ENCODE measurements around the gene PLCB4.

PLCB4 gene

GRCh38 chr20:9474835-9475415, 406.0 kb downstream of the PLCB4 start:
- Histone ChIP-seq H3K27ac (no peak overlapping the region), H3K4me3 (ENCODE audit: low read depth, low read length) (no peak overlapping the region)

GRCh38 chr20:9475456-9475855, 406.6 kb downstream of the PLCB4 start:
- no peaks in the 10 kb centered on the region for H3K9me3 ChIP-seq (ENCODE audit: severe bottlenecking)
- H3K27me3 ChIP-seq (ENCODE audit: insufficient read depth, low read depth, severe bottlenecking) = no peaks in the 10 kb centered on the region
- H3K36me3 ChIP-seq = no peaks in the 10 kb centered on the region
- DNase-seq = no peak
- no peak overlapping the region for H3K4me3 ChIP-seq (ENCODE audit: low read depth, low read length)
- H3K27ac ChIP-seq = no peak overlapping the region
- no peak for TF ChIP-seq CTCF (IDR thresholded peaks at IDR 0.05; ENCODE audit: low read depth, low read length)

More at GRCh38 chr20:9474835-9475415, 406.0 kb downstream of the PLCB4 start:
- no peak for DNase-seq
- no peaks in the 10 kb centered on the region for H3K9me3 ChIP-seq (ENCODE audit: severe bottlenecking)
- TF ChIP-seq CTCF (IDR thresholded peaks at IDR 0.05; ENCODE audit: low read depth, low read length) = no peak
- H3K27me3 ChIP-seq (ENCODE audit: insufficient read depth, low read depth, severe bottlenecking) = no peaks in the 10 kb centered on the region
- no peaks in the 10 kb centered on the region for H3K36me3 ChIP-seq

- no peaks in the 10 kb centered on the region for H3K36me3 ChIP-seq
- no peak overlapping the region for H3K4me3 ChIP-seq (ENCODE audit: low read depth, low read length)
- H3K27ac ChIP-seq = no peak overlapping the region
- no peaks in the 10 kb centered on the region for H3K27me3 ChIP-seq (ENCODE audit: insufficient read depth, low read depth, severe bottlenecking)
- no peak for DNase-seq
- no peaks in the 10 kb centered on the region for H3K9me3 ChIP-seq (ENCODE audit: severe bottlenecking)
- TF ChIP-seq CTCF (IDR thresholded peaks at IDR 0.05; ENCODE audit: low read depth, low read length) = no peak
Measured at GRCh38 chr20:9476174-9476573, 407.3 kb downstream of the PLCB4 start.

- no peaks in the 10 kb centered on the region for H3K9me3 ChIP-seq (ENCODE audit: severe bottlenecking)
- no peak for TF ChIP-seq CTCF (IDR thresholded peaks at IDR 0.05; ENCODE audit: low read depth, low read length)
- no peaks in the 10 kb centered on the region for H3K27me3 ChIP-seq (ENCODE audit: insufficient read depth, low read depth, severe bottlenecking)
- no peak for DNase-seq
- H3K36me3 ChIP-seq = no peaks in the 10 kb centered on the region
- H3K4me3 ChIP-seq (ENCODE audit: low read depth, low read length) = no peak overlapping the region
- no peak overlapping the region for H3K27ac ChIP-seq
Measured at GRCh38 chr20:9476637-9477036, 407.8 kb downstream of the PLCB4 start.

GRCh38 chr20:9478771-9479170, 409.9 kb downstream of the PLCB4 start:
- Histone ChIP-seq H3K9me3 (ENCODE audit: severe bottlenecking) (no peaks in the 10 kb centered on the region), H3K27ac (no peak overlapping the region), H3K36me3 (no peaks in the 10 kb centered on the region), H3K27me3 (ENCODE audit: insufficient read depth, low read depth, severe bottlenecking) (no peaks in the 10 kb centered on the region), H3K4me3 (ENCODE audit: low read depth, low read length) (no peak overlapping the region)
- no peak for DNase-seq
- TF ChIP-seq CTCF (IDR thresholded peaks at IDR 0.05; ENCODE audit: low read depth, low read length) = no peak

- H3K27ac ChIP-seq = no peak overlapping the region
- H3K9me3 ChIP-seq (ENCODE audit: severe bottlenecking) = no peaks in the 10 kb centered on the region
- TF ChIP-seq CTCF (IDR thresholded peaks at IDR 0.05; ENCODE audit: low read depth, low read length) = no peak
- DNase-seq = no peak
- no peaks in the 10 kb centered on the region for H3K36me3 ChIP-seq
- no peak overlapping the region for H3K4me3 ChIP-seq (ENCODE audit: low read depth, low read length)
- H3K27me3 ChIP-seq (ENCODE audit: insufficient read depth, low read depth, severe bottlenecking) = no peaks in the 10 kb centered on the region
Measured at GRCh38 chr20:9480066-9480465, 411.2 kb downstream of the PLCB4 start.
